NCI-H345 treated with DMSO at 0.1 percent for 48 hours (cell line): ENCODE results near the gene COMT.

Source experiments
- DNase-seq: peaks from one replicate; lab custom pipeline; 2025; ENCODE audit not compliant: unreplicated experiment; lab: John Stamatoyannopoulos, UW

The COMT gene

DNA sequence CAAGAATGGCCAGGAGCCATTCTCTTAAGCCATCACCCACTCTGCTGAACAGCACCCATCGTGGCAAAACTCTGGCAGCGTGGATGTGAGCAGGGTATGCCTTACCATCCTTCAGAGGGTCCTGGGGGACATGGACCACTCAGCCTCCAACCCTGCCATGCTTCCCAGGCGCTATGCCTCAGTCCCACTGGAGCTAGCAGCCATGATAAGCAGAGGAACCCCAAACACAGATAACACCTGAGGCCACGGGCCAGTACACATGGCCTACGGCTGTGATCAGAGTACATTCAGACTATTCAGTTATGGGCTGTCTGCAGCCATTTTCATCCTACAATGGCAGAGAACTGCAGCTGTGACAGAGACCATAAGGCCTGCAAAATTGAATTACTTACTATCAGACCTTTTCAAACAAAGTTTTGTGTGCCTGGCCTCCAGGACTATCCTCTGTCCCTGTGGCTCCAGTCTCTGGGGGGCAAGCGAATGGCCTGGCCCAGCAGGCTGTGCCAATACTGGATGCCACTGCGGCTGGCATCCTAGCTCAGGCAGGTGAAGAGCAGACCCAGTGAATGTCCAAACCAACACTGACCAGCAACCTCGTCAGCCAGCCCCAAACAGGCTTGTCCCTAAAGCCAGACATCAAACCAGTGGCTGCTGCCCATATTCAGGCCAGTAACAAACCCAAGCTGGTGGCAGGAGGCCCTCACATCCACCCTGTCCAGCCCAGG lies 68.2 kb downstream of the COMT start:
- no peak for DNase-seq

DNA sequence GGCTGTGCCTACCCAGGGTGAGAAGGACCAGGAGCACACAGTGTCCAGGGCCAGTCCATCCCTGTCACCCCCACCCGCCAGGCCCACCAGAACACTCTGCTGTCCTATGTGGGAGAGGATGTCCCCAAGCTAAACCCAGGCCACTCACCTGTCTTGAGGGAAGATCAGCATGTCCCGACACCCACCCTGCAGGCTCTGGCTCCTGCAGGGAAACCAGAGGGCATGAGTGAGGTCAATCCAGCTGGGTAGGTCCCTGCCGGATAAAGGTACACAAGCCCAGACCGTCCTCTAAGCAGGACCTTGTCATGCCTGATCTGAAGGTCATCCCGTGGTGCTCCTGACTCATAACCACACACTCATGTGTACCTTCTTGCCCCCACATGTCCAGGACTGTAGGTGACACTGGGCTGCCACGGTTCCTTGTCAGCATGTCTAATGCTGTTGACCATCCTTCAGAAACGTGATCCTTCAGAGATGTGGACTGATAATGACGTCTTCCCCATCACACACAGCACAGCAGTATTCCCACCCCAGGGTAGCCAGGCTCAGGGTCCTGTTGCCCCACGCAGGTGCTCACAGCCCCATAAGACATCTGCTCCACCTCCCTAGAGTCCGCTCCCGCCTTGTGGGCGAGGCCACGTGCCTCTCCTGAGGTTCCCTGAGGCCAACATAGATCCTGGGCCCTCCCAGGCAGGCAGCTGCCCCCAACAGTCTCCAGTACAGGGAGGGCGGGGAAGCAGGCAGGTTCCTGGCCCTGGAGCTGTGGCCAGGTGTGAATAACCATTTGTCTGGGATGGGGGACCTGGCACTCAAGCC lies 68.9 kb downstream of the COMT start:
- no peak for DNase-seq

DNA sequence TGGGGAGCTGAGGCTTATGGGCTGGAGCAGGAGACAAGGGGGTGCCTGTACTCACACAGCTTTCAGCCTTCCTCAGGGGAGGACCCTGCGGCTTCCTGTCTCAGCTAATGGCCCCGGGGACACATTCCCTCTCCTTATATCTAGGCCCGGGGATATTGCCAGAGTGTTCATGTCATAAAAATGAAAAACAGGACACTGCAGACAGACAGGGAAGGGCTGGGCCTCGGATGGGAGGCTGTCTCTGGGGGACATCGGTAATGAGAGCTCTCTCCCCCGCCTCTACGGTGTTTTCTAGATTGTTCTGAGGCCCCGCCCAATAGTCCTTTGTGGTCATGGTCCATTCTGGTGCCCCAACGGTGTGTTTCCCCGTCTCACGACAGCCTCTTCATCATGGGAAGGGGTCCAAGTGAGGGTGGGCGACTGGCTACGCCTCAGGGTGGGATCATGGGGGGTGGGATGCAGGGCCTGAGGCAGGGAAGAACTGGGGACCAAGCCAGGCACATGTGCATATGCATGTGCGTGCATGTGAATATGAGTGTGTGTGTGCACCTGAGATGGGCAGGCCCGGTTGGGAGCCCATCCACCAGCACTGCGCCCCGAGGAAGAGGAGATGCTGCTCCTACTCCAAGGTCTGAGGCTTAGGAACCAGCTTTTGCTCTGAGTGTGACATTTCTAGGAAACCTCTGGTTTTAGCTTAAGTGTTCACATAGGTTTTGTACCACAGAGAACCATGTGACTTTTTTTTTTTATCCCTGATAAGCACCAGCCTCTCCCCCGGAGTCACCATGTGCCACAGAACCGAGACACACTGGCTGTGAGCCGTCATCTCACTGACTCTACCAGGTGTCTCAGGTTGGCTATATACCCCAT lies 69.8 kb downstream of the COMT start:
- no peak for DNase-seq

DNA sequence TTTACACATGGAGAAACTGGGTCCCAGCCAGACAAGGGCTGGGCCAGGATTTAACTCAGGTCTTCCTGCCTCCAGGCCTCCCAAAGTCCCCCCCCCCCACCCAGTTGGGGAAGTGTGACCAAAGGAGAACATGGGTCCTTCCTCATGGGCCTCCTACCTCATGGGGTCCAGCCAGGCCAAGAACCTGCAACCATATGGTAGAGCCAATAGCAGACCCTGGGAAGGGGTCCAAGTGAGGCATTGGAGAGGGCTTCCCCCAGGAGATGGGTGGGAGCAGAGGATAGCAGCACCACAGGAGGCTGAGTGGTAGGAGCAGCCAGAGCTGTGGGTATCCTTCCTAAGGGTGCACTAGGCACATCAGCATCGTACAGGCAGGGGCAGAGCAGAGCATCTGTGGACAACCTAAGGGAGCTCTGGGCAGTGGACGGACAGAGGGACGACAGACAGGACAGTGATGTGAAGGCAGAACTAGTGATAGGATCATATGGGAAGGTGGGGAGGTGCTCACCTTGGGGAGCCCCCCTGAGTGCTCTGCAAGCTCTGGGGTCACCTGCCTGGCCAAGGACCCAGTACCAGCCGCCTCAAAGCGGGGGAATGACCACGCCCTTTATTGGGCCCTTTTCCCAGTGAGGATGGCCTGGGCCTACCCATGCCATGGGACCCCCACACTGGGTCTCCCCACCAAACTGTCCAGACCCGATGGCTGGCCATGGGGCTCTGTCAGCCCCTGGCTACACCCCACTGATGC lies 70.6 kb downstream of the COMT start:
- no peak for DNase-seq

DNA sequence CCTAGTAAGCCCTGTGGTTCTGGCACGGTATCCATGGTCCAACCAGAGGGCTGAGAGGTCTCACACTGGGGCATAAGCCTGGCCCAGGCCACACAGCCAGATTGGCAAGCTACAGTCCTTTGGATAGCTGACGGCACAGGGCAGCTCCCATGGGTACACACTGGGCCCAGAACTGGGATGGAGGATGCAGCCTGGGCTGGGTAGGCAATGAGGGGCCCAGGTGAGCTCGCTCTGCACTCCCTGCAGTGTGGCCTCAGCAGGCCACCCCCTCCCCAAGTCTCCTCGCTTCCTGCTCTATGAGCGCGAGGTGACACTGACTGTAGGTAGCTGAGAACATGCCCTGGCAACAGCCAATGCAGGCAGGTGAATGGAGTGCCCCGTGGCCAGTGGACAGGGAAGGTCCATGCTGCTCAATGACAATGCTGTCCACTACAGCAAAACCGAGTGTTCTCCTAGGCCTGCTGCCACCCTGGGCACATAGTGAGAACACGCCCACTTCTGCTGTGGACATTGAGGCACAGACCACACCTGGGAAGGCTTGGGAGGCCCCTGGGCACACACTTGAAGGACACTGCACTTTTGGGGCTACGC lies 71.3 kb downstream of the COMT start:
- DNase-seq: no peak

DNA sequence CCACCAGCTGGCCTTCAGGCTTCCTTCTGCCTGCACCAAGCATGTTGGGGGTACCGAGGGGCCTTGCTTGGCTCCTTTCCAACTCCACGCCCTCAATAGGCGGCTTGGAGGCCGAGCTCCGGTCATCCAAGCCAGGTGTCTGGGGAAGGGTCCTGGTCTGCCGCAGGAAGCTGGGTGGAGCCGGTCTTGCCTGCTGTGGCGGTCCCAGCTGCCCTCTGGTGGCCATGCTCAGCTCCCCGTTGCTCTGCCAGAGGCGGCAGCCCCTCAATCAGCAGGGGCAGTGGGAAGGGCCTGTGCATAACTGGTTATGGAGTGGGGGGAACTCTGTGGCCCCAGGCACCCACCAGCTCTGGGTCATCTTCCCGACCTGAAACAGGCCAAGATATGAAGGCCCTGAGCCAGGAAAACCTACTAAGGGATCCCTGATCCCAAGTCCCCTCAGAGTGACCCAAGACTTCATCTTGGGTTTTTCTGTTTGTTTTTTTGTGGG lies 71.9 kb downstream of the COMT start:
- no peak for DNase-seq

DNA sequence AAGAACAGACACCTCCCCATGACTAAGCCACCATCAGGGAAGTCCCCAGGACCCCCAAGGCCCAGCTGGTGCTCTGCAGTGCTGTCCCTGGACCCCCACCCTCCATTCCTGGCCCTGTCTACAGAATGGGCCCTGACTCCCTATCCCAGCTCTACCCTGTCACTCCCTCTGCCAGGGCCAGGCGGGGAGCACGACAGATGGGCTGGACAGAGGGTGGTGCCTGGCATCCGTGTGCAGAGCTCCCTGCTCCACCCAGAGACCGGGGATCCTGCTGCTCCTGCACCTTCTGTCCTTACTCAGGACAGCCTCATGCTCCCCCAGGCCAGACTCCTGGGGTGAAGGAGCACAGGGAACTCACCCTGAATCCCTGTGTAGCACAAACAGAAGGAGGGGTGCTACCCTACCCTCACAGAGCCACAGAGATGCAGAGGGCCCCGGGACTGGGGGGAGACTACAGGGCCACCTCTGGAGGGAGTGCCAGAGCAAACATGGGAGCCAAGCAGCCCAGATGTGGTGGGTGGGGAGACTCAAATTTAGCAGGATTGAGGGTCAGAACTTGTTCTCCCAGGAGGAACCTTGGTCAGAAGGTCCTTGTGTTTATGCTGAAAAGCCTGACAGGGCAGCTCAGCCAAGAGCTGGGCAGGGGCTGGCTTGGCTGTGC lies 73.1 kb downstream of the COMT start:
- DNase-seq: no peak

DNA sequence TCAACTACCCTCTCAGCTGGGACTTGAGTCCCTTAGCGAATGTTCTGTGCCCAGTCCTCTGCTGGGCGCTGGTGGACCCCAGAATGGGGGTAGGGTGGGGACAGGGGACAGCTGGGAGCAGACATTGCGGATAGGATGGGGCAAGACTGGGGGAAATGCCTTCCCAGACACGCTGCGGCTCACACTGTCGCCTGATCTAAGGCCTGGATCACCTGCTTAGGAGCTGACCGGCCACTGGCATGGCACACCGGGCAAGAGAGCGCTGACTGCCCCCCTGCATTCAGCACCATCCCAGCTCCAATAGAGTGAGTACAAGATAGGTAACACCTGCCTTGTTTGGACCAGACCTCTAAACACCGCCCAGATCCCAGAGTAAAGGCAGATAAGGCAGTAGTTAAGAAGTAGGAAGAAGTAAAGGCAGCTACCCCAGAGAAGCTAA lies 73.6 kb downstream of the COMT start:
- no peak for DNase-seq

DNA sequence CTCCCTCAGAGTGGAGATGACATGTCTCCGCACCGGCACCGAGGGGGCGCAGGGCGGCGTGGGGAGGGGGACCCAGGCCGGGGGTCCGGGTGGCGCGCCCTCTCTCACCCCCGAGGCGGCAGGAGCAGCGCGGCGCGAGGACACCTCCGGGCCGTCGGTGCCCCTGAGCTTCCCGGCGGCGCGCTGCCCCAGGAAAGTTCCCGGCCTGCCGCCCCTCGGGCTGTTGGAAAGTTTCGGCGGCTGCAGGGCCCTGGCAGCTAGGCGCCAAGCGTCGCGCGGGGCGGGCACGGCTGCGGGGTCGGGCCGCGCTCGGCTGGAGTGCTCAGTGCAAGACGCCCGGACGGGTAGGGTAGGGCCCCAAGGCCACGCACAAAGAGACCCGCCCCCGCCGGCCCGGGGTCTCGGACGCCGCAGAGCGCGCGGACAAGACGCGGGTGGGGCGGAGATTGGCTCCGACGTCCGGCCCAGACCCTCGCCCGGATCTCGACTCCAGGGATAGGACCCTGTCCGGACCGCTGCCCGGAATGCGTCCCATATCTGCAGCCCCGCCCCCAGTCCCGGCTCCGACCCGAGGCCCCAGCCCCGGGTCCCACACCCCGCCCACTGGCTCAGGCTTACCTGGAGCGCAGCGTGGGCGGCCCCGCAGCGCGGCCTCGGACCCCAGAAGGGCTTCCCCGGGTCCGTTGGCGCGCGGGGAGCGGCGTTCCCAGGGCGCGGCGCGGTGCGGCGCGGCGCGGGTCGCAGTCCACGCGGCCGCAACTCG lies 74.6 kb downstream of the COMT start:
- DNase-seq: no peak

DNA sequence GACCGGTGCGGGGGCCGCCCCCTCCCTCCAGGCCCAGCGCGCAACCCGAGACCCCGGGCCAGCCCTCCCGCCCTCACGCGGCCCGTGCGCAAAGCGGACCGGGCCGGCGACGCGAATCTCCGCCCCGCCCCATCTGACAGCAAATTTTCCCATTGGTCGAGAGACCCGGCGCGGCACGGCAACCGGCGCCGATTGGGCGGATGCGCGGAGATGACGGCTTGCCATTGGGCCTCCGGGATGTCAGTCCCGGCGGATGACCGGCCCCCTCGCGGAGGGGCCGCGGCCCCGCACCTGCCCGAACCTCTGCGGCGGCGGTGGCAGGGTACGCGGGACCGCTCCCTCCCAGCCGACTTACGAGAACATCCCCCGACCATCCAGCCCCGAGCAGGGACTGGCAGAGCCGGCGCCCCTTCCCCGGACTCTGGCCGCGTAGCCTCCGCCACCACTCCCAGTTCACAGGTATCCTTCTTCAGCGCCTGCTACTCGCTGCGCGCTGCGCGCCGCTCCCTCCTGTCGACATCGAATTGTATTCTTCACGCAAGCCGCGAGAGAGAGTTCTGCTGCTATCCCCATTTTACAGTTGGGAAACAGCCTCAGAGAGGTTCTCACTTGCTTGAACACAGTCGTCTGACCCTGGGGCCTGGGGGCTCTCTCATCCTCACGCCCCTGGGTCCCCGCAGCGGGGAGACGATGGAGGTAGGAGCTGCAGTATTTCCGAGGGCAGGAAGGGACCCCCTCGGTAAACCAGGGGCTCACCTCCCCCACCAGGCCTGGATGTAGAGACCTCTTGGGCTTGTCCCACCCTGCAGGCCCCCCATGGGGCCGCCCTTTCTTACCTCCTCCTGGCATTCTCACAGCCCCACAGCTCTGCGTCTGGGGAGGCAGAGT lies 75.4 kb downstream of the COMT start, which contains the start of gene ARVCF:
Gene ARVCF (minus strand): TSS at position 90 of the 888 bp plus-strand sequence. CDS start 26,029 bp downstream, outside the sequence.
- peak; percentile 62 for DNase-seq

DNA sequence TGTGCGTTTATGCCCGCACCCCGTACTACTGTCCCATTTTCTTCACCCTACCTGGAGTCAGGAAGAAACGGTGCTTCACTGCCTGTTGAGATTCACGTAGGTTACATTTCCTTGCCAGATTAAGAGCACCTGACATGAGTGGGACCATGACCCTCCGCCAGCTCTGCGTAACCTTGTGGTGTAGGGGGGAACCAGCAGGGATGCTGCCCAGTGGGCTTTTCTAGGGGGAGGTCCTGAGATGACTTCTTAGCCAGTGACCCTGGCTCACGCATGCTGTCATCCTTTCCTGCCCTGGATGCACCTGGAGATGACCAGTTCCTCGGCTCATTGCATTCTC lies 76.0 kb downstream of the COMT start:
- DNase-seq: no peak

DNA sequence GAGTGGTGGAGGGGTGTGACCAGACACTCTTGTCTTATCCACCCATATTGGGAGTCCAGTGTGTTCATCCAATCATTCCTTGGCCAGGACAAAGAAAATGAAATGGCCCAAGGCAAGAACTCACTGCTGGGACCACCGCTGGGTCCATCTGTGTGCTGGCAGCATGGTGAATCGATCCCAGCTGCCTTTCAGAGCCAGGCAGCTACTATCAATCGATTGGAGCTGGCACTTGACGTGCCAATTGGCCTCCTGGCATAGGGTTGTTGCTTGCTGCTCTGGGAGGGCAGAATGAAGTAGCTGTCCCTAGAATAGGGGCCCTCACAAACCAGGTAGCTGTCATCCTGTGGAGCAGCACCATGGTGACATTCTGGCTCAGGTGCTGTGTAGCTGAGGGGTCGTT lies 76.4 kb downstream of the COMT start:
- DNase-seq: no peak
